Osteocyte (in vitro differentiated cells): ENCODE results near the gene IL1RL2. TPM values are rescaled to one million over a fixed set of nuclear protein-coding genes. Genes with fewer than 3 reads are reported as not detected.

ENCODE experiments used
- DNase-seq: peaks from one replicate; pipeline ENCODE4 v3.0.0; 2021; ENCODE audit warnings: mixed read lengths; ENCODE audit not compliant: unreplicated experiment; ENCODE audit errors: extremely low spot score
- H3K27ac Mint-ChIP-seq: one replicate; pipeline ENCODE4 v1.8.0; 2021; ENCODE audit warnings: mild to moderate bottlenecking, mixed read lengths; ENCODE audit not compliant: unreplicated experiment
- H3K27me3 Mint-ChIP-seq: one replicate; pipeline ENCODE4 v1.8.0; 2021; ENCODE audit warnings: mixed read lengths; ENCODE audit not compliant: unreplicated experiment
- H3K36me3 Mint-ChIP-seq: one replicate; pipeline ENCODE4 v1.8.0; 2021; ENCODE audit warnings: mixed read lengths; ENCODE audit not compliant: unreplicated experiment
- H3K4me1 Mint-ChIP-seq: one replicate; pipeline ENCODE4 v1.8.0; 2021; ENCODE audit warnings: mixed read lengths; ENCODE audit not compliant: unreplicated experiment
- H3K4me3 Mint-ChIP-seq: one replicate; pipeline ENCODE4 v1.8.0; 2021; ENCODE audit warnings: mild to moderate bottlenecking, moderate library complexity, mixed read lengths; ENCODE audit not compliant: unreplicated experiment
- H3K9me3 Mint-ChIP-seq: one replicate; pipeline ENCODE4 v1.8.0; 2021; ENCODE audit warnings: mixed read lengths; ENCODE audit not compliant: unreplicated experiment
- total RNA-seq: library from RNA; stranded (reverse); gene quantifications from 2 replicates; pipeline ENCODE4 v1.2.1, GENCODE V29; 2021
- TF ChIP-seq, protein P1 (sequence below): fragments of 200-600 bp; sonication (generic); IDR thresholded peaks from 2 replicates; pipeline ENCODE4 v1.5.0; 2021; ENCODE audit warnings: antibody characterized with exemption, mild to moderate bottlenecking, moderate library complexity

IL1RL2 gene
- total RNA-seq, 1 donor from 2014 or later: 0.21 TPM

- no peak for DNase-seq
- H3K4me3 Mint-ChIP-seq: no peak overlapping the region
Measured at GRCh38 chr2:102266204-102266603, 79.4 kb downstream of the IL1RL2 start.

GRCh38 chr2:102267774-102268173 is 81.0 kb downstream of the IL1RL2 start:
- H3K9me3 Mint-ChIP-seq: no peaks in the 10 kb centered on the region
- no peak for DNase-seq
- peaks cover 33% of the 10 kb centered on the region for H3K27me3 Mint-ChIP-seq
- TF ChIP-seq, protein P1, sequence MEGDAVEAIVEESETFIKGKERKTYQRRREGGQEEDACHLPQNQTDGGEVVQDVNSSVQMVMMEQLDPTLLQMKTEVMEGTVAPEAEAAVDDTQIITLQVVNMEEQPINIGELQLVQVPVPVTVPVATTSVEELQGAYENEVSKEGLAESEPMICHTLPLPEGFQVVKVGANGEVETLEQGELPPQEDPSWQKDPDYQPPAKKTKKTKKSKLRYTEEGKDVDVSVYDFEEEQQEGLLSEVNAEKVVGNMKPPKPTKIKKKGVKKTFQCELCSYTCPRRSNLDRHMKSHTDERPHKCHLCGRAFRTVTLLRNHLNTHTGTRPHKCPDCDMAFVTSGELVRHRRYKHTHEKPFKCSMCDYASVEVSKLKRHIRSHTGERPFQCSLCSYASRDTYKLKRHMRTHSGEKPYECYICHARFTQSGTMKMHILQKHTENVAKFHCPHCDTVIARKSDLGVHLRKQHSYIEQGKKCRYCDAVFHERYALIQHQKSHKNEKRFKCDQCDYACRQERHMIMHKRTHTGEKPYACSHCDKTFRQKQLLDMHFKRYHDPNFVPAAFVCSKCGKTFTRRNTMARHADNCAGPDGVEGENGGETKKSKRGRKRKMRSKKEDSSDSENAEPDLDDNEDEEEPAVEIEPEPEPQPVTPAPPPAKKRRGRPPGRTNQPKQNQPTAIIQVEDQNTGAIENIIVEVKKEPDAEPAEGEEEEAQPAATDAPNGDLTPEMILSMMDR: no peak
- H3K36me3 Mint-ChIP-seq: no peaks in the 10 kb centered on the region
- no peak overlapping the region for H3K27ac Mint-ChIP-seq
- no peak overlapping the region for H3K4me3 Mint-ChIP-seq
- H3K4me1 Mint-ChIP-seq: no peaks in the 10 kb centered on the region

More at GRCh38 chr2:102266204-102266603, 79.4 kb downstream of the IL1RL2 start:
- no peaks in the 10 kb centered on the region for H3K36me3 Mint-ChIP-seq
- peaks cover 19% of the 10 kb centered on the region for H3K27me3 Mint-ChIP-seq
- TF ChIP-seq, protein P1: no peak
- H3K4me1 Mint-ChIP-seq: no peaks in the 10 kb centered on the region
- H3K27ac Mint-ChIP-seq: no peak overlapping the region
- no peaks in the 10 kb centered on the region for H3K9me3 Mint-ChIP-seq

- Mint-ChIP-seq H3K27ac (no peak overlapping the region), H3K4me1 (no peaks in the 10 kb centered on the region), H3K4me3 (no peak overlapping the region), H3K36me3 (no peaks in the 10 kb centered on the region), H3K27me3 (peaks cover 35% of the 10 kb centered on the region), H3K9me3 (no peaks in the 10 kb centered on the region)
- TF ChIP-seq, protein P1: no peak
- no peak for DNase-seq
Measured at GRCh38 chr2:102268510-102269199, 81.8 kb downstream of the IL1RL2 start.

GRCh38 chr2:102269200-102269524 is 82.3 kb downstream of the IL1RL2 start:
- H3K9me3 Mint-ChIP-seq: no peaks in the 10 kb centered on the region
- no peaks in the 10 kb centered on the region for H3K36me3 Mint-ChIP-seq
- TF ChIP-seq, protein P1: no peak
- no peak overlapping the region for H3K4me3 Mint-ChIP-seq
- no peaks in the 10 kb centered on the region for H3K4me1 Mint-ChIP-seq
- peaks cover 32% of the 10 kb centered on the region for H3K27me3 Mint-ChIP-seq
- H3K27ac Mint-ChIP-seq: no peak overlapping the region
- DNase-seq: no peak

DNA sequence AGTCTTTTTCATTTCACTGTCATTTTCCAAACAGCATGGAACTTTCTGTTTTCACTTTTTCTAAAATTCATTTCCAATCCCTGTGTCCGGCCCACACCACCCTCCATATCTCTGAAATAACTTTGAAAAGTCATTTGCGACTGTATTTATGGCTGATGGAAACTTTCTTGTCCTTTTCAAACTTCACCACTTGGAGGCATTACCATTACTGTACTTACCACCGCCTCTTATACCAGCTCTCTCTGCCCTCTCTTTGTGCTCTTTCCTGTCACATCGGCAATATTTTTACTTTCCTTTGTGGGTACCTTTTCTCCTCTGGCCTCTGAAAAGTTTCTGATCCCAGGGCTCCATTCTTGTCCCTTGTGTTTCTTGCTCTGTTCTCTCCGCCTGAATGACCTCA is 85.0 kb downstream of the IL1RL2 start:
- H3K36me3 Mint-ChIP-seq: no peaks in the 10 kb centered on the region
- no peak overlapping the region for H3K4me3 Mint-ChIP-seq
- H3K9me3 Mint-ChIP-seq: no peaks in the 10 kb centered on the region
- no peak overlapping the region for H3K27ac Mint-ChIP-seq
- TF ChIP-seq, protein P1: no peak
- DNase-seq: no peak
- peaks cover 41% of the 10 kb centered on the region for H3K27me3 Mint-ChIP-seq
- no peaks in the 10 kb centered on the region for H3K4me1 Mint-ChIP-seq
